Head of caudate nucleus (tissue), 42 donors: ENCODE data around the gene ZNF804A.

Experiments used
- DNase-seq, 42 donors: peaks; one replicate each; pipeline versions ENCODE4 v3.0.0 to v3.0.0-alpha.2; 2020 to 2021; ENCODE audit warnings: mixed read lengths in 7 of 42
- intact Hi-C: fragments of 100-400 bp; cut with DNase I; formaldehyde crosslinking; loops from one replicate; pipeline ENCODE4 v1.15.0; 2022

Gene ZNF804A

DNA sequence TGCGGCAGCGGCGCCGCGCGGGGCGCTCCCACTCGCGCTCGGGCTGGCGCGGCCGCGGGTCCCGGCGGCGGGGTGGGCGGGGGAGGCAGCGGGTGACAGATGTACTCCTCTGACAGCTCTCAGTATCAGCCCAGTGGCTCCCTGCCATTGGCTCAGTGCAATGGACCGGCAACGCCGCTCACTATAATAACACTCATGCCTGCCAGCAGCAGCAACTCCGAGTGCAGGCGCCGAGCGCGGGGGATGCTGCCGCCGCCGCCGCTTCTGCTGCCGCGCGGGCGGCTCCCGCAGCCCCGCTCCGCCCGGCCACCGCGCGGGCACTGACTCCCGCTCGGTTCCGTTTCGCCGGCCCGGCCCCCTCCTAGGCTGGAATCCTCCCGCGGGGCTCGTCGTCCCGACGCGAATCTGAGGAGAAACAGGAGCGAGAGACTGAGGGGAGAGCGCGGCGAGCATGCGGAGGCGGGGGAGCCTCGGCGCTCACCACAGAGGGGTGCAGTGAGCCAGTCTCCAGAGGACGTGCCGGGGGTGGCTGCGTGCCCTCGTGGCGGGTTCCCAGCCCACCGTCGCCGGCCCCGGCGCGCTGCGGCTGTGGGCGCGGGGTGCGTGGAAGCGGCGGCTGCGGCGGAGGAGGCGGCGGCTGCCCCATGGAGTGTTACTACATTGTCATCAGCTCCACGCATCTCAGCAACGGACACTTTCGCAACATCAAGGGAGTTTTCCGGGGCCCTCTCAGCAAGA, at the start of gene ZNF804A:
Gene ZNF804A (plus strand): TSS at position 214 of the 738 bp plus-strand sequence. CDS start 431 bp downstream, at position 645.
- peak; percentile 30 to 88 (median 71) for DNase-seq
- intact Hi-C loops = no loop called here

GRCh38 chr2:184549153-184549552, 49.2 kb upstream of the ZNF804A start:
- DNase-seq = no peak
- intact Hi-C loops = no loop called here

DNA sequence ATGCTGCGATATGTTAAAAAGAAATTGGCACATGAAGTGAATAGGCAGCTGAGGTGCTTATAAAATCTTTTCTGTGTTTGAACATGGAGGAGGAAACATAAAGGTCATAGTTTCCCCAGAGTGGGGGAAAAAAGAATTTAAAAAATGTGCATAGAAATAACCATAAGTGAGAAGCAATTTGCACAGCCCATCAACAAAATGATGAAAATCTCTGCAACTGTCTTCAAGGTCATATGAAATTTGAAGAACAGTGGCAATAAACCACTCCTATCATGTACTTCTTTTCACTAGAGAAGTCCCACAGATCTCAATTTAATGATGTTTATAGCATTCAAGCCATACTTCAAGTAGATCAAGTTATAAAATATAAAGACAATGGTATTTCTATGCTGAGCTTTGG, 46.7 kb upstream of the ZNF804A start:
- DNase-seq = no peak
- intact Hi-C loops = no loop called here

- intact Hi-C loops = no loop called here
- no peak for DNase-seq
Measured at GRCh38 chr2:184554736-184555135, 43.6 kb upstream of the ZNF804A start.

DNA sequence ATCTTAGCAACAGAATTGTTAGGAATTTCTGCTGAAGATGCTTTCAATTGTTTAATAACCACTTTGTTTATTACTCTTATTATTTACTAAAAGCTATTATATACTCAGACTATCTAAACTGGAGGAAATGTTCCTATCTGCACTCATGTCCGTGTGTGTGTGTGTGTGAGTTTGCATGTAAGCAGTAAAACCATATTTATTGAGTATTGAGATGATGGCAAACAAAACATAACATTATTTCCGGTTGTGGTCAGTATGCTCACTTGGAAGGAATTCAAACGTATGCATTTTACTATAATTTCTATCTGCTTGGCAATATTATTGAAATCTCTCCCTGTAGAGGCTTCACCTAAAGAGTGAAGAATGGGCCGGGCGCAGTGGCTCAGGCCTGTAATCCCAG, 43.0 kb upstream of the ZNF804A start:
- no peak for DNase-seq
- intact Hi-C loops = no loop called here

- intact Hi-C loops = no loop called here
- no peak for DNase-seq
Measured at GRCh38 chr2:184556639-184557038, 41.7 kb upstream of the ZNF804A start.

- intact Hi-C loops = no loop called here
- no peak for DNase-seq
Measured at GRCh38 chr2:184558713-184559464, 39.4 kb upstream of the ZNF804A start.

DNA sequence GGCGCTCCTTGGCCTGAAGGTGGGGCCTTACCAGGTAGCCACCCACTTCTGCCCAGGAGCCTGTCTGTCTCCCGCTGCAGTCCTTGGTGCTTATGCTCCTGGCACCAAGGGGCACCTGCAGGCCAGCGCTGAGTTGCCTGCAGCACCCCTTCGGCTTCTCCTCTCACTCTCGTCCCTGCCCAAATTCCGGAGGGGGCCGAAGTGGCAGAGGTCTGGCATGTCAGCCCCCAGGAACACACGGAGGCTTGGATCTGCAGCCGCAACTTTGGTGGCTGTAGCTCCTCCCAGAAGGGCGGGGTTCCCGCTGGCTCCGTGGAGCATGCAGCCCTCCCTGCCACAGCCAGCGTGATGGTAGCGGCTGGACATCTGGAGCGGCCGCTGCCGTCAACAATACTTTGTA, 37.7 kb upstream of the ZNF804A start:
- intact Hi-C loops = no loop called here
- no peak for DNase-seq

GRCh38 chr2:184562532-184562931, 35.8 kb upstream of the ZNF804A start:
- DNase-seq = peak in 2 of 42 donors; percentile 9 to 41
- intact Hi-C loops = no loop called here

DNA sequence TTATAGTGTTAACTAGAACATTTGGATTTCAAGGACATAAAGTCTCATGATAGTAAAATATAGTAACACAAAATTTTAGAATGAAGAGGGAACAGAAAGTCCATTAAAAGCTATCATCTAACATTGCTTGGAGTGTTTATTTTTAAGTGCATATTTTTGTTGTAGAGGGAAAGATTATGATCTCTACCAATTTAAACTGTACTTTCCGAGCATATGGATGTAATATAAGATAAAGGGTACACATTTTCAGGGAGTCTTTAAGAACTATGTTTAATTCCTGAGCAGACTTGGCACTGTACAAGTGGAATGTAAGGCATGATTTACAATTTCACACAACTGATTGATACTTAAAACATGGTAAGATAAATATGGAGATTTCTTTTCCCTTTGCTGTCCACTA, 34.2 kb upstream of the ZNF804A start:
- DNase-seq = no peak
- intact Hi-C loops = no loop called here

GRCh38 chr2:184566716-184567115, 31.6 kb upstream of the ZNF804A start:
- DNase-seq = no peak
- intact Hi-C loops = no loop called here

DNA sequence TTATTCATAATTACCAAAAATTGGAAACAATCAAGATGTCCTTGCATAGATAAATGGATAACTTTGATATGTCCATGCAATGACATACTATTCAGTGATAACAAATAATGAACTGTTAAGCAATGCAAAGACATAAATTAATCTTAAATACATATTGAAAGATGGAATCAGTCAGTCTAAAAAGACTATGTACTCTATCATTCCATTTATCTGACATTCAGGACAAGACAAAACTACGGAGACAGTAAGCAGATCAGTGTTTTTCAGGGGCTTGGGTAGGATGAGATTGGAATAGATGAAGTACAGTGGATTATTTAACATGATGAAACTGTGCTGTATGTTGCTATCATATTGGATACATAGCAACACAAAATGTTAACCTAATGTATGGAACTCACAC, 21.3 kb upstream of the ZNF804A start:
- intact Hi-C loops = no loop called here
- no peak for DNase-seq

- intact Hi-C loops = no loop called here
- DNase-seq = no peak
Measured at GRCh38 chr2:184577743-184578142, 20.6 kb upstream of the ZNF804A start.

DNA sequence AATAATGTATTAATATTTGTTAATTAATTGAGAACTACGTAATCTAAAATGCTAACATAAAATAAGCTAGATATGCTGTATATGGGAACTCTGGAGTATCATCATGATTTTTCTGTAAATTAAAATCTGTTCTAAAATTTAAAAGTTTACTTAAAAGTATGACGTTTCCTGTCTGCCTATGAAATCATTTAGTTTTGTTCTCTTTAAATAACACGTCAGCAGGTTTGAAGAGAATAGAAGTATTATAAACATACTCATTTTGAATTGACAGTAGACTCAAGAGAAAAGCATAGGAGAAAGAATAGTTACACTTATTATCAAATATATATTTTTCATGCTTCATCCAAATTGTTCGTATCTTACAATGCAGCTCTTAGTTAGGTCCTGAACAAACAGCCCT, 19.1 kb upstream of the ZNF804A start:
- intact Hi-C loops = no loop called here
- DNase-seq = no peak

DNA sequence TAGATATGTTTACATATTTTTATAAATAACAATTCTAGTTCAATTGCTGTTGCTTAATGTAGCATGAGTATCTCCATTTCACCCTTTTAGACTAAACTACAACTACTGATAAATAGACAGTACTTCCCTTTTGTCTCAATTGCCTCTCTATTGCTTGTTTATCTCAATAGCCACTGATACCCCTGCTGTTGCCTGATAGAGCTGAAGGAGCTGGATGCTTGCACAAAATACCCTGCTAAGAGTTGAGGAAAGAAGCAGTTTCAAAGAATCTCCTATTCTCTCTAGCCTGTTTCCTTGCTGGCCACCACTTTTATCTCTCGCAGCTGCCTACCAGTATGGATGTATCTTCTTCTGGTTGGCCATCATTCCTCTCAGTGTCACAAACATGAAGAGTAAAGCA, 16.9 kb upstream of the ZNF804A start:
- no peak for DNase-seq
- intact Hi-C loops = no loop called here

DNA sequence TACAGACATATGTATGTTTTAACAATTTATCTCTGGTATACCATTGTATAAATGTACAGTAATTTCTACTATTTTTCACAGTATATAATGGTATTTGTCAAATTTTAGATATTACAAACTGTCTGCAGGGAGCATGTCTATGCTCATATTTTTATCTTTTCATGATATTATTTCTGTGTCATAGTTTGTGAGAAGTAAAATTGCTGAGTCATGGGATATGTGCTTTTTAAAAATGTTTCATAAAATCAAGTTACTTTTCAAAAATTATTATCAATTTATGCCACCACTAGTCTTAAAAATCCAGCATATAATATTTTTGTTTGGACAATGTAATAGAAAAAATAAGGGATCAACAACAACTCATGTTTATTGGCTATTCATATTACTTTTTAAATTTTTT, 9.1 kb upstream of the ZNF804A start:
- no peak for DNase-seq
- intact Hi-C loops = no loop called here

DNA sequence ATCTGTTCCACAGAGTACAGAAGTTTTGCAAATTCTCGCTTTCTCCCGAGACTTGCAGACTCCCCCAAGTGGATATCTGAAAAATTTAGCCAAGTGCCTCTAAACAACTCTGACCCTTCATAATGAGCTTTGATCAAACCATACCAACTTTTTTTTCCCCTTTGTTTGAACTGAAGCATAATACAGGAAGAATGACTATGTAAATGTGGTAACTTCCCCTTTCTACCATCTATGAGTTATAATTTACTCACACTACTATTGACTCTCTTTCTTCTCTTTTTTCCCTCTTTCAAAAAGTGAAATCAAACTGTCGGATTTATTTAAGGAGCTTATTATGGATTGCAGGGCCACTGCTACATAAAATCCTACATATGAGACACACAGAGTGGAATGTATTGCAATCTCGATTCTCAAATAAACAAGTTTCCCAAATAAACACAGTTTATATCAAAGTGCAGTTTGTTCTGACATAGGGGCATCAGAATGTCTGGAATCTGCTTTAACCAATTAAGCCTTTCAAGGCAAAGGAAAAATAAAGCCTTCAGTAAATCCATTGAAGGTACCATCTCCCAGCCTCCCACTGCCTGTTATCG, 1.4 kb upstream of the ZNF804A start:
- DNase-seq = peak in 3 of 42 donors; percentile 23 to 41 (median 27)
- intact Hi-C loops = no loop called here

GRCh38 chr2:184597571-184597991, 748 bp upstream of the ZNF804A start:
- intact Hi-C loops = no loop called here
- DNase-seq = peak; percentile 13 to 81 (median 50)

GRCh38 chr2:184598002-184598315, 370 bp upstream of the ZNF804A start:
- intact Hi-C loops = no loop called here
- peak in 2 of 42 donors; percentile 14 to 34 for DNase-seq

- DNase-seq = peak in 20 of 42 donors; percentile 11 to 56 (median 23)
- intact Hi-C loops = no loop called here
Measured at GRCh38 chr2:184599054-184599871, 934 bp downstream of the ZNF804A start.
